Hepatocyte (in vitro differentiated cells): ENCODE results near the gene DAB1. TPM values are rescaled to one million over a fixed set of nuclear protein-coding genes. Genes with fewer than 3 reads are reported as not detected.

ENCODE experiments used
- DNase-seq: peaks from one replicate; pipeline ENCODE4 v3.0.0-alpha.2; 2016; ENCODE audit warnings: low spot score
- H2AFZ ChIP-seq: fragments of 200-600 bp; sonication (generic); 2 replicates; pipeline ENCODE4 v1.6.0; 2016; ENCODE audit warnings: antibody characterized with exemption, mild to moderate bottlenecking
- H3K27ac ChIP-seq: fragments of 200-600 bp; sonication (generic); 2 replicates; pipeline ENCODE4 v1.5.1; 2016; ENCODE audit warnings: mild to moderate bottlenecking
- H3K27me3 ChIP-seq: fragments of 200-600 bp; sonication (generic); 2 replicates; pipeline ENCODE4 v1.6.1; 2016
- H3K36me3 ChIP-seq: fragments of 200-600 bp; sonication (generic); replicated peaks from 2 replicates; pipeline ENCODE4 v1.5.1; 2016; ENCODE audit warnings: low read depth; ENCODE audit not compliant: insufficient read depth
- H3K4me1 ChIP-seq: fragments of 200-600 bp; sonication (generic); 2 replicates; pipeline ENCODE4 v1.5.1; 2016; ENCODE audit warnings: mild to moderate bottlenecking, moderate library complexity; ENCODE audit not compliant: insufficient read depth
- H3K4me2 ChIP-seq: fragments of 200-600 bp; sonication (generic); 2 replicates; pipeline ENCODE4 v1.6.0; 2016
- H3K4me3 ChIP-seq: fragments of 200-600 bp; sonication (generic); 2 replicates; pipeline ENCODE4 v1.5.1; 2016; ENCODE audit warnings: mild to moderate bottlenecking
- H3K79me2 ChIP-seq: fragments of 200-600 bp; sonication (generic); 2 replicates; pipeline ENCODE4 v1.6.0; 2017; ENCODE audit warnings: mild to moderate bottlenecking
- H3K9me2 ChIP-seq: fragments of 200-600 bp; sonication (generic); replicated peaks from 2 replicates; pipeline ENCODE4 v1.6.0; 2017; ENCODE audit warnings: mild to moderate bottlenecking; ENCODE audit not compliant: insufficient read depth
- H3K9me3 ChIP-seq: fragments of 200-600 bp; sonication (generic); 2 replicates; pipeline ENCODE4 v1.5.1; 2016; ENCODE audit warnings: low read depth, mild to moderate bottlenecking
- H4K20me1 ChIP-seq: fragments of 200-600 bp; sonication (generic); 2 replicates; pipeline ENCODE4 v1.6.0; 2016; ENCODE audit warnings: mild to moderate bottlenecking; ENCODE audit not compliant: insufficient read depth, poor library complexity, severe bottlenecking
- CTCF ChIP-seq: fragments of 200-600 bp; sonication (generic); IDR thresholded peaks from 2 replicates; pipeline ENCODE4 v1.5.1; 2016; ENCODE audit warnings: antibody characterized with exemption, mild to moderate bottlenecking; ENCODE audit not compliant: poor library complexity
- EZH2 ChIP-seq: fragments of 200-600 bp; sonication (generic); IDR thresholded peaks from 2 replicates; pipeline ENCODE4 v1.6.1; 2016; ENCODE audit warnings: antibody characterized with exemption, mild to moderate bottlenecking, borderline replicate concordance
- EZH2phosphoT487 ChIP-seq: fragments of 200-600 bp; sonication (generic); IDR thresholded peaks from one replicate; pipeline ENCODE4 v1.6.1; 2018; ENCODE audit warnings: antibody characterized with exemption, mild to moderate bottlenecking, low read depth, moderate library complexity; ENCODE audit not compliant: unreplicated experiment, severe bottlenecking
- WGBS: methylation state at CpG from one replicate; pipeline ENCODE4 v1.1.6; 2016; ENCODE audit warnings: low lambda C conversion rate; ENCODE audit errors: missing lambda C conversion rate; 5-methylcytosine and 5-hydroxymethylcytosine counted together
- polyA plus RNA-seq: library from polyadenylated mRNA; unstranded; fragments of >200 nt; fragmentation: Nextera tagmentation; extraction: Ambion mirVana; gene quantifications from 2 replicates; pipeline ENCODE4 v1.2.1, GENCODE V29; 2016
- total RNA-seq: library from RNA; depleted of rRNA; stranded (reverse); fragments of >200 nt; gene quantifications from 2 replicates; pipeline ENCODE4 v1.2.3, GENCODE V29; 2014

Gene DAB1
- total and polyA plus RNA-seq, 2 experiments from 2014 or later = 19.5 to 37.6 TPM

GRCh38 chr1:56973923-56974742 lies 449.7 kb downstream of the DAB1 start:
- TF ChIP-seq EZH2 (no peak), CTCF (no peak), EZH2phosphoT487 (no peak)
- Histone ChIP-seq H3K27me3 (no peaks in the 10 kb centered on the region), H3K27ac (no peak overlapping the region), H3K9me3 (no peaks in the 10 kb centered on the region), H3K79me2 (no peaks in the 10 kb centered on the region), H3K9me2 (no peaks in the 10 kb centered on the region), H3K4me2 (no peak overlapping the region), H3K4me1 (no peaks in the 10 kb centered on the region), H3K4me3 (no peak overlapping the region), H3K36me3 (no peaks in the 10 kb centered on the region), H4K20me1 (no peaks in the 10 kb centered on the region), H2AFZ (no peak overlapping the region)
- 76% methylated on average over 5 of the region's 5 CpGs for WGBS
- no peak for DNase-seq

GRCh38 chr1:56972976-56973375 lies 450.9 kb downstream of the DAB1 start:
- Histone ChIP-seq H3K9me3 (no peaks in the 10 kb centered on the region), H3K27me3 (no peaks in the 10 kb centered on the region), H4K20me1 (no peaks in the 10 kb centered on the region), H3K36me3 (no peaks in the 10 kb centered on the region), H3K4me1 (peaks cover 4% of the 10 kb centered on the region), H3K4me3 (no peak overlapping the region), H3K9me2 (no peaks in the 10 kb centered on the region), H3K79me2 (no peaks in the 10 kb centered on the region), H2AFZ (no peak overlapping the region), H3K4me2 (no peak overlapping the region), H3K27ac (no peak overlapping the region)
- no peak for TF ChIP-seq CTCF
- TF ChIP-seq EZH2 = no peak
- TF ChIP-seq EZH2phosphoT487 = no peak
- 89% methylated on average over 1 of the region's 1 CpG for WGBS
- no peak for DNase-seq

GRCh38 chr1:56970280-56970679 lies 453.6 kb downstream of the DAB1 start:
- H3K4me2 ChIP-seq = no peak overlapping the region
- no peaks in the 10 kb centered on the region for H3K36me3 ChIP-seq
- no peak overlapping the region for H2AFZ ChIP-seq
- H3K27me3 ChIP-seq = no peaks in the 10 kb centered on the region
- no peaks in the 10 kb centered on the region for H3K9me2 ChIP-seq
- no peaks in the 10 kb centered on the region for H3K9me3 ChIP-seq
- no peak overlapping the region for H3K4me3 ChIP-seq
- 94% methylated on average over 1 of the region's 1 CpG for WGBS
- H4K20me1 ChIP-seq = no peaks in the 10 kb centered on the region
- H3K4me1 ChIP-seq = peaks cover 10% of the 10 kb centered on the region
- no peak overlapping the region for H3K27ac ChIP-seq
- no peak for DNase-seq
- TF ChIP-seq CTCF (no peak), EZH2phosphoT487 (no peak), EZH2 (no peak)
- H3K79me2 ChIP-seq = no peaks in the 10 kb centered on the region
